HepG2 (cell line): Measurements from ENCODE around the gene TMEM107. TPM values are rescaled to one million over a fixed set of nuclear protein-coding genes. Genes with fewer than 3 reads are reported as not detected.

Experiments used
- ATAD3A ChIP-seq: sonication (generic); formaldehyde crosslinking; IDR thresholded peaks from 2 replicates; pipeline ENCODE4 v1.4.0; 2020; ENCODE audit warnings: missing genetic modification reagents
- EP300 ChIP-seq, 3 experiments: sonication (generic) in 1 of 3; formaldehyde crosslinking in 1 of 3; IDR thresholded peaks; 2 replicates each; pipeline versions ENCODE4 v1.5.1 to v1.6.1; 2011 to 2020; ENCODE audit warnings: low read depth in 2 of 3, low read length in 2 of 3, borderline replicate concordance in 1 of 3, improper control_type of control experiment in 1 of 3, mild to moderate bottlenecking in 1 of 3, missing genetic modification reagents in 1 of 3, moderate library complexity in 1 of 3
- ESRRA ChIP-seq: sonication (generic); formaldehyde crosslinking; IDR thresholded peaks from 2 replicates; pipeline ENCODE4 v1.5.1; 2020; ENCODE audit warnings: mild to moderate bottlenecking, low read depth, missing genetic modification reagents
- FOXA3 ChIP-seq: IDR thresholded peaks from 2 replicates; pipeline ENCODE4 v1.6.1; 2016; ENCODE audit warnings: missing genetic modification reagents, missing compliant biosample characterization
- FOXP4 ChIP-seq: sonication (generic); formaldehyde crosslinking; IDR thresholded peaks from 2 replicates; pipeline ENCODE4 v1.4.0; 2020; ENCODE audit warnings: missing genetic modification reagents
- GMEB2 ChIP-seq: IDR thresholded peaks from 2 replicates; pipeline ENCODE4 v1.6.1; 2016; ENCODE audit warnings: missing biosample characterization, missing genetic modification reagents, low read depth
- HDAC1 ChIP-seq: sonication (generic); formaldehyde crosslinking; IDR thresholded peaks from 2 replicates; pipeline ENCODE4 v1.5.1; 2020; ENCODE audit warnings: mild to moderate bottlenecking, missing genetic modification reagents
- HMGA1 ChIP-seq: sonication (generic); formaldehyde crosslinking; conservative IDR thresholded peaks from 2 replicates; pipeline ENCODE4 v1.4.0; 2020; ENCODE audit warnings: missing genetic modification reagents
- KDM3A ChIP-seq: IDR thresholded peaks from 2 replicates; pipeline ENCODE4 v1.6.1; 2018; ENCODE audit warnings: low read depth, missing compliant biosample characterization
- MATR3 ChIP-seq: sonication (generic); formaldehyde crosslinking; IDR thresholded peaks from 2 replicates; pipeline ENCODE4 v1.4.0; 2020; ENCODE audit warnings: missing genetic modification reagents
- NFIB ChIP-seq: sonication (generic); formaldehyde crosslinking; IDR thresholded peaks from 2 replicates; pipeline ENCODE4 v1.9.0; 2021; ENCODE audit warnings: missing genetic modification reagents, mild to moderate bottlenecking, borderline replicate concordance
- NONO ChIP-seq, 2 experiments: fragments of 450-650 bp in 1 of 2; sonication (generic) in 1 of 2; formaldehyde crosslinking in 1 of 2; IDR thresholded peaks in 1 of 2; conservative IDR thresholded peaks in 1 of 2; 2 replicates each; pipeline versions ENCODE4 v1.6.1 to v1.8.0; 2017 to 2022; ENCODE audit warnings: mild to moderate bottlenecking in 1 of 2, missing genetic modification reagents in 1 of 2, moderate library complexity in 1 of 2
- POGZ ChIP-seq: sonication (generic); formaldehyde crosslinking; IDR thresholded peaks from 2 replicates; pipeline ENCODE4 v1.4.0; 2020; ENCODE audit warnings: mild to moderate bottlenecking, missing genetic modification reagents
- SOX13 ChIP-seq, 3 experiments: fragments of 450-650 bp in 1 of 3; sonication (generic) in 1 of 3; formaldehyde crosslinking in 1 of 3; IDR thresholded peaks in 2 of 3; conservative IDR thresholded peaks in 1 of 3; 2 replicates each; pipeline versions ENCODE4 v1.5.0 to v1.6.1; 2016 to 2020; ENCODE audit warnings: antibody characterized with exemption in 1 of 3, mild to moderate bottlenecking in 1 of 3, missing compliant biosample characterization in 1 of 3, missing genetic modification reagents in 1 of 3, moderate library complexity in 1 of 3
- U2AF2 ChIP-seq: fragments of 200-400 bp; formaldehyde crosslinking; IDR thresholded peaks from 2 replicates; pipeline ENCODE4 v1.6.1; 2017; ENCODE audit warnings: low read depth, mild to moderate bottlenecking, low read length
- YEATS2 ChIP-seq: sonication (generic); formaldehyde crosslinking; IDR thresholded peaks from 2 replicates; pipeline ENCODE4 v1.4.0; 2020; ENCODE audit warnings: missing genetic modification reagents, borderline replicate concordance
- ZBTB8A ChIP-seq: sonication (generic); formaldehyde crosslinking; IDR thresholded peaks from 2 replicates; pipeline ENCODE4 v1.4.0; 2020; ENCODE audit warnings: mild to moderate bottlenecking, low read depth, missing genetic modification reagents, borderline replicate concordance
- ZFAT ChIP-seq: sonication (generic); formaldehyde crosslinking; conservative IDR thresholded peaks from 2 replicates; pipeline ENCODE4 v1.8.1; 2023; ENCODE audit warnings: missing genetic modification reagents, inconsistent platforms
- ZNF10 ChIP-seq: sonication (generic); formaldehyde crosslinking; IDR thresholded peaks from 2 replicates; pipeline ENCODE4 v1.4.0; 2020; ENCODE audit warnings: mild to moderate bottlenecking, low read depth, missing genetic modification reagents, borderline replicate concordance
- ZNF12 ChIP-seq: sonication (generic); formaldehyde crosslinking; IDR thresholded peaks from 2 replicates; pipeline ENCODE4 v1.5.0; 2020; ENCODE audit warnings: missing genetic modification reagents
- ZNF367 ChIP-seq: sonication (generic); formaldehyde crosslinking; IDR thresholded peaks from 2 replicates; pipeline ENCODE4 v1.4.0; 2020; ENCODE audit warnings: missing genetic modification reagents, borderline replicate concordance
- ZNF564 ChIP-seq: sonication (generic); formaldehyde crosslinking; IDR thresholded peaks from 2 replicates; pipeline ENCODE4 v1.8.1; 2023; ENCODE audit warnings: mild to moderate bottlenecking, missing genetic modification reagents
- ZNF766 ChIP-seq: sonication (generic); formaldehyde crosslinking; IDR thresholded peaks from 2 replicates; pipeline ENCODE4 v1.5.0; 2020; ENCODE audit warnings: missing genetic modification reagents, borderline replicate concordance
- ZSCAN12 ChIP-seq: sonication (generic); formaldehyde crosslinking; IDR thresholded peaks from 2 replicates; pipeline ENCODE4 v1.9.0; 2021; ENCODE audit warnings: mild to moderate bottlenecking, missing genetic modification reagents
- polyA plus RNA-seq, 8 experiments: library from polyadenylated mRNA; depleted of rRNA in 3 of 8; stranded (reverse) in 7 of 8; unstranded in 1 of 8; fragments of >200 nt; fragmentation: Illumina TruSeq in 4 of 8; extraction: Trizol in 4 of 8; gene quantifications; 2 replicates each; pipeline versions ENCODE4 v1.2.1 to v1.2.3, GENCODE V29; 2011 to 2016; ENCODE audit warnings: low read depth in 4 of 8, missing spikeins in 1 of 8, mixed read lengths in 1 of 8; ENCODE audit not compliant: insufficient read depth in 1 of 8
- total RNA-seq, 5 experiments: library from RNA; depleted of rRNA; stranded (reverse); fragments of >200 nt; fragmentation: Illumina TruSeq; extraction: Trizol; gene quantifications; 2 replicates each; pipeline ENCODE4 v1.2.3, GENCODE V29; 2016; ENCODE audit warnings: low read depth in 1 of 5
- TF ChIP-seq, protein P1 (sequence below): sonication (generic); formaldehyde crosslinking; IDR thresholded peaks from 2 replicates; pipeline ENCODE4 v1.5.1; 2020; ENCODE audit warnings: missing genetic modification reagents, mild to moderate bottlenecking, borderline replicate concordance

The TMEM107 gene
- total and polyA plus RNA-seq, 2 of the 13 experiments (the other 11 are each of a cell fraction or from before 2014, with no cell fraction given) = 7.2 to 15.3 TPM

DNA sequence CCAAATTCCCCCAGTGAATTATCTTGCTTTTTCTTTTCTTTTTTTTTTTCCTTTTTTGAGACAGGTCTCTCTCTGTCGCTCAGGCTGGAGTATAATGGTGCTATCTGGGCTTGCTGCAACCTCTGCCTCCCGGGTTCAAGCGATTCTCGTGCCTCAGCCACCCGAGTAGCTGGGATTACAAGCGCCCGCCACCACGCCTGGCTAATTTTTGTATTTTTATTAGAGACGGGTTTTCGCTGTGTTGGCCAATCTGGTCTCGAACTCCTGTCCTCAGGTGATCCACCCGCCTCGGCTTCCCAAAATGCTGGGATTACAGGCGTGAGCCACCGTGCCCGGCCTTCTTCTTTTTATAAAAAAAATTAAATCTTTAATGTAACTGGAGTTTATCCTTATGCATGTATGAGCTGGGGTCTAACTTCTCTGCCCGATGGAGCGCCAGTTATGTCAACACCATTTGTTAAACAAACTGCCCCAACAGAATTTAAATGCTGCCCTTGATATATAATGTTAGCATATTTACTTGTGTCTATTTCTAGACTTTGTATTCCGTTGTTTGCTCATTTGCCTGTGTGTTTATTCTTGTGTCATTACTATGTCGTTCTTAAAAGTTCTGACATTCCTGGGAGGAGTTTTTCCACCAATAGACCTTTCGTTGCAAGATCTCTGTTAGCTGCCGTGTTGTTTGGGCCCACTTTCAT is 34.7 kb upstream of the TMEM107 start (continued):
- no peak for TF ChIP-seq GMEB2
- no peak for TF ChIP-seq ZNF10 (CRISPR knock-in tag)
- no peak for TF ChIP-seq SOX13 (IDR thresholded peaks at IDR 0.05)
- peak in 1 of 2 experiments; percentile 79; a peak in 2 of 4 replicates for TF ChIP-seq SOX13 (CRISPR knock-in tag; conservative IDR thresholded peaks at IDR 0.05 in 1 of 2, IDR thresholded peaks at IDR 0.05 in 1 of 2)
- TF ChIP-seq FOXA3 (CRISPR knock-in tag) = peak; percentile 93
- no peak for TF ChIP-seq ESRRA (CRISPR knock-in tag)
- TF ChIP-seq HMGA1 (CRISPR knock-in tag) = no peak
- no peak for TF ChIP-seq YEATS2
- TF ChIP-seq ZBTB8A (CRISPR knock-in tag) = no peak
- TF ChIP-seq FOXP4 (CRISPR knock-in tag) = peak; percentile 81
- TF ChIP-seq ZSCAN12 = no peak
- TF ChIP-seq ZNF367 (CRISPR knock-in tag) = no peak
- no peak for TF ChIP-seq ZNF12 (CRISPR knock-in tag)
- TF ChIP-seq MATR3 (CRISPR knock-in tag) = no peak
- TF ChIP-seq NONO (IDR thresholded peaks at IDR 0.05) = no peak
- TF ChIP-seq NONO (CRISPR knock-in tag; conservative IDR thresholded peaks at IDR 0.05) = no peak
- no peak for TF ChIP-seq U2AF2
- TF ChIP-seq EP300 (IDR thresholded peaks at IDR 0.05; ENCODE audit: low read depth in 2 of 2, low read length in 2 of 2) = peak; percentile 37 to 76; a peak in 3 of 4 replicates
- no peak for TF ChIP-seq EP300 (CRISPR knock-in tag; IDR thresholded peaks at IDR 0.05; ENCODE audit: borderline replicate concordance)
- no peak for TF ChIP-seq KDM3A (CRISPR knock-in tag)
- TF ChIP-seq ATAD3A (CRISPR knock-in tag) = no peak
- TF ChIP-seq ZFAT (CRISPR knock-in tag) = no peak
- TF ChIP-seq POGZ (CRISPR knock-in tag) = no peak
- no peak for TF ChIP-seq NFIB (CRISPR knock-in tag)
- no peak for TF ChIP-seq ZNF564 (CRISPR knock-in tag)
- no peak for TF ChIP-seq ZNF766 (CRISPR knock-in tag)
- no peak; the same call in 1 of the 2 replicates for TF ChIP-seq HDAC1
- TF ChIP-seq, protein P1, sequence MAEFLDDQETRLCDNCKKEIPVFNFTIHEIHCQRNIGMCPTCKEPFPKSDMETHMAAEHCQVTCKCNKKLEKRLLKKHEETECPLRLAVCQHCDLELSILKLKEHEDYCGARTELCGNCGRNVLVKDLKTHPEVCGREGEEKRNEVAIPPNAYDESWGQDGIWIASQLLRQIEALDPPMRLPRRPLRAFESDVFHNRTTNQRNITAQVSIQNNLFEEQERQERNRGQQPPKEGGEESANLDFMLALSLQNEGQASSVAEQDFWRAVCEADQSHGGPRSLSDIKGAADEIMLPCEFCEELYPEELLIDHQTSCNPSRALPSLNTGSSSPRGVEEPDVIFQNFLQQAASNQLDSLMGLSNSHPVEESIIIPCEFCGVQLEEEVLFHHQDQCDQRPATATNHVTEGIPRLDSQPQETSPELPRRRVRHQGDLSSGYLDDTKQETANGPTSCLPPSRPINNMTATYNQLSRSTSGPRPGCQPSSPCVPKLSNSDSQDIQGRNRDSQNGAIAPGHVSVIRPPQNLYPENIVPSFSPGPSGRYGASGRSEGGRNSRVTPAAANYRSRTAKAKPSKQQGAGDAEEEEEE (CRISPR knock-in tag) = no peak
